ENCODE results near the gene SELENOW. TPM values are rescaled to one million over a fixed set of nuclear protein-coding genes. Genes with fewer than 3 reads are reported as not detected.

The SELENOW gene
- total and polyA plus RNA-seq, 2 of the 4 experiments (the other 2 are of a cell fraction): 61.3 to 217 TPM

DNA sequence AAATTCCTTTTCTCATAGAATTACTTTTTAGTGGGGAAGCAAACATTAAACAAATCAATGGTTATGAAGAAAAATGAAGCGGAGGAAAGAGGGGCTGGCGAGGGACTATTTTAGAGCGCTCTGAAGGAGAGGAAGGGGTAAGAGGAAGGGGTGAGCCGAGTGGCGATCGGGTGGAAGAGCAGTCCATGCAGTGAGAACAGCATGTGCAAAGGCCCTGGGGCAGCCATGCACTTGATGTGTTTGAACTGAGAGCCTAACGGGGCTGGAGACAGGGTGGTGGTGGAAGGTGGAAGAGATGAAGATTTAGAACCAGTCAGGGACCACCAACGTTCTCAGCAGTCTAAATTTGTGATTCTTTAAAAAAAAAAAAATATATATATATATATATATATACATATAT is 47.6 kb upstream of the SELENOW start:
- dilution Hi-C loops (cut with HindIII; ENCODE audit: low sequenced_read_pairs, unreplicated experiment): no loop called here
- intact Hi-C loops (cut with micrococcal nuclease): no loop called here
- Histone ChIP-seq H4K5ac (ENCODE audit: low read depth, low read length) (no peak overlapping the region), H3K79me1 (ENCODE audit: low read depth in 1 of 2, low read length in 2 of 2) (peaks cover 41 to 68% of the 10 kb centered on the region in 2 experiments), H3K4ac (ENCODE audit: low read depth, low read length) (no peak overlapping the region), H2AK9ac (replicated peaks; ENCODE audit: low read depth, low read length, poor library complexity) (no peak overlapping the region), H3K56ac (ENCODE audit: extremely low read depth, insufficient read depth, low read length) (no peak overlapping the region), H2BK15ac (ENCODE audit: low read depth, low read length) (no peak overlapping the region), H3K36me3 (ENCODE audit: control insufficient read depth, insufficient read depth, low read length) (peaks cover 72% of the 10 kb centered on the region), H3K27me3 (ENCODE audit: control insufficient read depth, insufficient read depth, low read length) (no peaks in the 10 kb centered on the region), H3K9me3 (ENCODE audit: control insufficient read depth, insufficient read depth, low read length) (no peaks in the 10 kb centered on the region), H3K9ac (ENCODE audit: low read depth, low read length) (no peak overlapping the region), H3K4me1 (ENCODE audit: control insufficient read depth, insufficient read depth, low read length) (peaks cover 16% of the 10 kb centered on the region), H3K23ac (ENCODE audit: low read depth, low read length) (no peak overlapping the region), H4K20me1 (ENCODE audit: insufficient read depth, low read length) (peaks cover 58% of the 10 kb centered on the region), H3K18ac (ENCODE audit: low read depth, low read length) (no peak overlapping the region), H3K4me3 (ENCODE audit: insufficient read depth, low read depth, low read length) (no peak overlapping the region), H2AK5ac (ENCODE audit: low read depth, low read length) (0 out of 2 replicates have a peak overlapping the region, but pooled peaks have one; percentile 52), H2AFZ (replicated peaks; ENCODE audit: low read length, poor library complexity) (no peak overlapping the region), H4K91ac (ENCODE audit: insufficient read depth, low read depth, low read length) (no peak overlapping the region), H2BK20ac (ENCODE audit: low read depth, low read length) (no peak overlapping the region), H2BK120ac (ENCODE audit: low read depth, low read length) (no peak overlapping the region), H3K14ac (replicated peaks; ENCODE audit: low read depth, low read length) (no peak overlapping the region), H3K9me1 (ENCODE audit: insufficient read depth, low read length) (peaks cover 27% of the 10 kb centered on the region), H3K4me2 (ENCODE audit: low read depth, low read length) (no peak overlapping the region), H4K8ac (ENCODE audit: low read depth in 2 of 2, low read length in 2 of 2) (no peak overlapping the region), H2BK5ac (ENCODE audit: low read depth, low read length, poor library complexity, severe bottlenecking) (no peak overlapping the region), H3K27ac (ENCODE audit: insufficient read depth, low read length) (no peak overlapping the region)
- DNase-seq (no peak), ATAC-seq (ENCODE audit: low read depth) (no peak)
- CTCF ChIA-PET: no interaction called here
- TF ChIP-seq BHLHE40 (IDR thresholded peaks at IDR 0.05; ENCODE audit: low read depth, low read length) (no peak), FOS (IDR thresholded peaks at IDR 0.05; ENCODE audit: low read depth, low read length) (no peak), NFE2L2 (IDR thresholded peaks at IDR 0.05; ENCODE audit: low read depth, low read length) (no peak)
- TF ChIP-seq, protein P1, sequence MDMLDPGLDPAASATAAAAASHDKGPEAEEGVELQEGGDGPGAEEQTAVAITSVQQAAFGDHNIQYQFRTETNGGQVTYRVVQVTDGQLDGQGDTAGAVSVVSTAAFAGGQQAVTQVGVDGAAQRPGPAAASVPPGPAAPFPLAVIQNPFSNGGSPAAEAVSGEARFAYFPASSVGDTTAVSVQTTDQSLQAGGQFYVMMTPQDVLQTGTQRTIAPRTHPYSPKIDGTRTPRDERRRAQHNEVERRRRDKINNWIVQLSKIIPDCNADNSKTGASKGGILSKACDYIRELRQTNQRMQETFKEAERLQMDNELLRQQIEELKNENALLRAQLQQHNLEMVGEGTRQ (IDR thresholded peaks at IDR 0.05; ENCODE audit: low read depth, low read length): no peak
- TF ChIP-seq, protein P2, sequence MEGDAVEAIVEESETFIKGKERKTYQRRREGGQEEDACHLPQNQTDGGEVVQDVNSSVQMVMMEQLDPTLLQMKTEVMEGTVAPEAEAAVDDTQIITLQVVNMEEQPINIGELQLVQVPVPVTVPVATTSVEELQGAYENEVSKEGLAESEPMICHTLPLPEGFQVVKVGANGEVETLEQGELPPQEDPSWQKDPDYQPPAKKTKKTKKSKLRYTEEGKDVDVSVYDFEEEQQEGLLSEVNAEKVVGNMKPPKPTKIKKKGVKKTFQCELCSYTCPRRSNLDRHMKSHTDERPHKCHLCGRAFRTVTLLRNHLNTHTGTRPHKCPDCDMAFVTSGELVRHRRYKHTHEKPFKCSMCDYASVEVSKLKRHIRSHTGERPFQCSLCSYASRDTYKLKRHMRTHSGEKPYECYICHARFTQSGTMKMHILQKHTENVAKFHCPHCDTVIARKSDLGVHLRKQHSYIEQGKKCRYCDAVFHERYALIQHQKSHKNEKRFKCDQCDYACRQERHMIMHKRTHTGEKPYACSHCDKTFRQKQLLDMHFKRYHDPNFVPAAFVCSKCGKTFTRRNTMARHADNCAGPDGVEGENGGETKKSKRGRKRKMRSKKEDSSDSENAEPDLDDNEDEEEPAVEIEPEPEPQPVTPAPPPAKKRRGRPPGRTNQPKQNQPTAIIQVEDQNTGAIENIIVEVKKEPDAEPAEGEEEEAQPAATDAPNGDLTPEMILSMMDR (conservative IDR thresholded peaks at IDR 0.05; ENCODE audit: low read depth, low read length): no peak
- POLR2A ChIA-PET (ENCODE audit: unreplicated experiment): no interaction called here
- in situ Hi-C loops (cut with MboI; ENCODE audit: low sequenced_read_pairs): no loop called here
- no TSS peak for BruUV-seq (replicated peaks)
- 79% methylated on average over 3 of the region's 8 CpGs; no CpG with 5 or more reads in 1 of the 2 experiments for WGBS, 2 experiments (ENCODE audit: extremely low coverage in 2 of 2, insufficient read length in 1 of 2)

All from IMR-90 (cell line).